HG03342 (cell line): Measurements from ENCODE around the gene ACTR6.
A peak's percentile ranks its signal among the peaks of the same experiment; 100 is the strongest.
"Not testable (repeated sequence)": the region's sequence is repeated elsewhere in the genome, so short reads cannot be mapped to it uniquely, and the experiment has no call there.

Experiments used
- ATAC-seq: cut with Tn5 transposase; IDR thresholded peaks from one replicate; pipeline ENCODE4 v1.9.1; 2021; ENCODE audit warnings: mild to moderate bottlenecking, moderate library complexity; ENCODE audit not compliant: unreplicated experiment

The ACTR6 gene

GRCh38 chr12:100184549-100185145 is 16.0 kb upstream of the ACTR6 start:
- ATAC-seq = no peak

DNA sequence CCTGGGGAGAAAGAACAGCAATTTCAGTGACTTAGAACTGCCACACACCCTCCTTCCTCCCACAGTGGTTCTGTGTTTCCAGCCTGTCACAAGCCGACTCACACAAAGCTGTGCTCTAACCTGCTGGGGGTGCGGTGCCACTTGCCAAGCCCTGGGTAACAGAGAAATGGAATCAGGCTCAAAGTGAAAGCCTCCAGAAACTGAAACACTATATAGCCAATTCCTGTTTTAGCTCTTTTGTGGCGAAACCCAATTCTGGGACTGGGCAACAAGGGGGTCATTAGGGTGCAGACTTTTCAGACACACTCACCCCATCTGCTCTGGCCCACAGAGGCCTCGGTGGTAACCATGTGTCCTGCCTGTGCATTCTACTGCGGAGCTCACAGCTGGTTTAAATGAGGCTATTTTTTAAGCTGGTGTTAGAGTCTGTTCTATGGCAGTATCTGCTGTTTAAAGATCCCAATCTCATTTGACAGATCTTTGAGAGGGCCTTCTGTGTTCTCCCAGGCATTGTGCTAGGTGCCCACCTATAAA is 15.2 kb upstream of the ACTR6 start:
- peak; percentile 84 for ATAC-seq

DNA sequence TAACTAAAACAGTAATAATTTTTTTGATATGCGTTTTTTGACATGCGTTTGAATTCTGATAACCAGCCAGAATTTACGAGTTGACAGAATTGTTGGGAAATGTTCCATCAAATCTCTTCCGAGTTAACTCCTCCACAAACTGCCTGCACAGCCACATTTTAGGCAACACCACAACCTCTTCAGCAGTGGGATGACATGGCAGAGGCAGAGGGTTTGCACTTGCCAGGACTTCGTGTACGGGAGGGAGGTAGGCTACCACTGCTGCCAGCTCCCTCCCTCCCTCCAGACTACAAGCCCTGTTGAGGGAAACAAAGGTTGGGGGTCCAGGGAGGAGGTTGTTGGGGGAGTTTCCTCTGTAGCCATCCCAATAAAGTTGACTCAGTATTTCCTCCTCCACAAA is 14.5 kb upstream of the ACTR6 start:
- ATAC-seq = no peak

DNA sequence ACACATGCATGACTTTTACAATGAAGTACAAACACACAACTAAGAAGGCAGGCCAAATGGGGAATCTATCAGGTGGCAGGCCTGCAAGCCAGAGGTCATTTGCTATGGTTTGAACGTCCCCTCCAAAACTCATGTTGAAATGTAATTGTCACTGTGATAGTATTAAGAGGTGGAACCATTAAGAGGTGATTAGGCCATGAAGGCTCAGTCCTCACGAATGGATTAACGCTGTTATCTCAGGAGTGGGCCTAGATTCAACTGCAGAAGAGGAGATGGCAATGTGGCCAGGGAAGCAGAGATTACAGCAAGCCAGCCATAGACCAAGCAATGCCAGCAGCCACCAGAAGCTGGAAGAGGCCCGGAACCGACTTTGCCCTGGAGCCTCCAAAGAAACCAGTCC is 13.5 kb upstream of the ACTR6 start:
- ATAC-seq = no peak

DNA sequence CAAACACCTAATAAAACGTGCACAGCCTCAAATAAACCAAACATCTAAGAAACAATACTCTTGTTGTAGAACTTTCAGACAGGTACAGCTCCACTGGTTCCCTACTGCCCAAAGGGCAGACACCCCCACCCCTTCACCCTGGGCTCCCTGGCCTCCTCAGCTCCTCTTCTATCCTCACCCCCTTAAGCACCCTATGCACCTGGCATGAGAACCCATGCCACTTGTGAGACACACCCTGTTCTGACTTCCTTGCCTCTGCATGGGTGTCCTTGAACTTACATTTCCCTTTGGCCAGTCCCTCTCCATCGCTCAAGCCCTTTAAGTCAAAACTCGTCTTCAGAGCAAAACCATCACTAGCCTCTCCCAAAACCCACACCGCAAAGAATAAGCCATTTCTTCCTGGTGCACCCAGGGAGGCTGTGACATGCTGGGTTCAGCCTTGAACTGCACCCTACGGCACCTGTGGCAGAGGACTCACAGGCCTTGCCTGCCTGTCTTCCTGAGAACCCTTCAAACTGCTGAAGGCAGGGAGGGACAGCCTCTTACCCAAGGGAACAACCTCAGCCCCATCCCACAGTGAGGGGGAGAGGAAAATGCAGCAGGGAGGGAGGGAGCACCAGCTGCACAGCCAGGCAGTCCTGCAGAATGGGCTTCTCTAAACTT is 12.6 kb upstream of the ACTR6 start:
- ATAC-seq = no peak

GRCh38 chr12:100188888-100189635 is 11.6 kb upstream of the ACTR6 start:
- not testable (repeated sequence) for ATAC-seq

DNA sequence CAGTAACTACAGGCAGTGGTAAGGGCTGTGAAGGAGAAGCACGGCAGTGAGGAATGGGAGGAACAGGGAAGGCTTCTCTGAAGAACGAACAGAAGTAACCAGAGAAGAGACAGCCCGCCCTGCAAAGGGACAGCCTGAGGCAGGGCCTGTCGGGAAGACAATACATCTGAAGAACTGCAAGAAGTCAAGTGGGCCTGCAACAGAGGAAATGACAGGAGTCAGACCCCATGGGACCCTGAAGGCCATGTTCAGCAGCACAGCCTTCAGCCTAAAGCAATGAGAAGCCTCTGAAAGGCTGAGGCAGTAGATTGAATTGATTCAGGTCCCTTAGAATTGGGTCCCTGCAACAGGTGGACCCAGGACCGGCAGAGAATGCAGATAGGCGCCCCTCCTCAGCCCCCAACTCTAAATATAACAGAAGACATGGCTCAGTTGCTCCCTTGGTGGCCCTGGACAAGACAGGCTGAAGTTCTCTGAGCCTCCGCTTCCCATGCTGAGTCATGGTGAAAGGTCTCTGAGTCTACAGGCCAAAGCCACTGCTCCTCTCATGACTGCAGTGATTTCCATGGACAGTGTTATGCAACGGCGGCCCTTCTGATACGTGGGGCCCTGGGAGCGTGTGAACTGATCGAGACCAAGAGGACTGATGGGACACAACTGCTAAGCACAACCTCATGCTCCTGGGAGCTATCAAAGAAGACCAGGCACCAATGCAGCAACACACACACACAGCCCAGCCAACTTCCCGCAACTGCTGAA is 10.8 kb upstream of the ACTR6 start:
- no peak for ATAC-seq

DNA sequence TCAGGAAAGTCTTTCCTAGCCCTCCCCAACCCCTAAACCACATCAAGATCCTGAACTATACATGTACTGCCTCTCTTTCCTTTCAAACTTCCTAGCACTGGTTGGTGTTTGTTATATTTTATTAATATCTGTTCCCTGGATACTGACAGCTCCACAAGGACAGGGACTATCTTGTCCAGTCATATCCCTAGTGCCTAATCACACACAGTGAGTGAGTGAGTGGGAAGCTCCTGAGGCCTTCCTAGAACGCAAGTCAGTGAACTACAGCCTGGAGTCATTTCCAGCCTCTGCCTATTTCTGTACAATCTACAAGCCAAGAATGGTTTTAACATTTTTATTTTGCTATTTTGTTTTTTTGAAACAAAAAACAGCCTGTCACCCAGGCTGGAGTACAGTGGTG is 7.5 kb upstream of the ACTR6 start:
- no peak for ATAC-seq

DNA sequence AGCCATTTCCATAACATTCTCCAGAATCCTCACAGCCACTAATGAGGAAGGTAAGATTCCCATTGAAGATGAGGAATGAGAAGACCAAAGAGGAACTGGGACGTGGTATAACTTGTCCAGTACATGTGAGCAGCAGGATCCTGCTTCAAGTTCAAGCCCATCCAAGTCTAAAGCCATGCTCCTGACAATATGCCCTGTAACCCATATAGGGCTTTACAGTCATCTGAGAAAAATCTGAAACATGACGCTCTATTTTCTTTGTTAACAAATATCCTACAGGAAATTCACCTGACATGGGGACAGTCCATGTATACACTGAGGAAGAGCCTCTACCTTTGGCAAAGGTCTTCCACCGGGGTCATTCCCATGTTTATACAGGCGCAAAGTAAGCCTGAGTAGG is 3.1 kb upstream of the ACTR6 start:
- ATAC-seq = no peak

- ATAC-seq = no peak
These were observed 1.6 kb upstream of the ACTR6 start for GRCh38 chr12:100199023-100199346.

DNA sequence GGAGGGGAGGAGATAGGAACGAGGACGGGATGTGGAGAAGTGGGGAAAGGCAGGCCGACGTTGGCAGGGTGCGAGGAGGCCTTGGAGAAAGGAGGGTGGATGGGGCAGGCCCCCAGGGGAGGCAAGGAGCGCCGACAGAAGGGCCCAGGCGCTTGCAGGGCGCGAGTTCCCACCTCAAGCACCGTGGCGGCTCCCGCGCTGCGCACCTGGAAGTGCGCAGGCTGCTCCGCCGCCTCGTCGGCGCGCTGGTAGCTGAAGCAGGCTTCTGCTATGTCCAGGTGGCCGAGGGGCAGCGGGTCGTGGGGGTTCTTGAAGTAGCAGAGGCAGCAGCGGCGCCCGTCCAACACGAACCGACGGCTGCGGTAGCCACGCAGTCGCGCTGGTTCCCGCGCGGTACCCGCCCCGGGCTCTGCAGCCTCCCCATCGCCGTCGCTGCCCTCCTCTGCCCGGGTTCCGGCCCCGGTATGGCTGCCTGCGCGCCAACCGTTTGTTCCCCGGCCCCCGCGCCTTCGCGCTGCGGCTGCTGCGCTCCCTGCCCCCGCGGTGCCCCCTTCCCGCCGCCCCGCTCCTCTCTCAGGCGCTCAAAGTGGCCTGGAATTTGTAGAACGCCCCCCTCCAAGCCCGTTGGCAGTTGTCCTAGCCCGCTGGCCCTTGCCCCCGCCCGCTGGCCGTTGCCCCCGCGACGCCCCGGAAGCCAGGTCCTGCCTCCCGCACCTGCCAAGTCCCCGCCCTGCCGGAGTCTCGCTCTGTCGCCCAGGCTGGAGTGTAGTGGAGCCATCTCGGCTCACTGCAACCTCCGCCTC is 1.1 kb upstream of the ACTR6 start:
- ATAC-seq = peak; percentile 63

DNA sequence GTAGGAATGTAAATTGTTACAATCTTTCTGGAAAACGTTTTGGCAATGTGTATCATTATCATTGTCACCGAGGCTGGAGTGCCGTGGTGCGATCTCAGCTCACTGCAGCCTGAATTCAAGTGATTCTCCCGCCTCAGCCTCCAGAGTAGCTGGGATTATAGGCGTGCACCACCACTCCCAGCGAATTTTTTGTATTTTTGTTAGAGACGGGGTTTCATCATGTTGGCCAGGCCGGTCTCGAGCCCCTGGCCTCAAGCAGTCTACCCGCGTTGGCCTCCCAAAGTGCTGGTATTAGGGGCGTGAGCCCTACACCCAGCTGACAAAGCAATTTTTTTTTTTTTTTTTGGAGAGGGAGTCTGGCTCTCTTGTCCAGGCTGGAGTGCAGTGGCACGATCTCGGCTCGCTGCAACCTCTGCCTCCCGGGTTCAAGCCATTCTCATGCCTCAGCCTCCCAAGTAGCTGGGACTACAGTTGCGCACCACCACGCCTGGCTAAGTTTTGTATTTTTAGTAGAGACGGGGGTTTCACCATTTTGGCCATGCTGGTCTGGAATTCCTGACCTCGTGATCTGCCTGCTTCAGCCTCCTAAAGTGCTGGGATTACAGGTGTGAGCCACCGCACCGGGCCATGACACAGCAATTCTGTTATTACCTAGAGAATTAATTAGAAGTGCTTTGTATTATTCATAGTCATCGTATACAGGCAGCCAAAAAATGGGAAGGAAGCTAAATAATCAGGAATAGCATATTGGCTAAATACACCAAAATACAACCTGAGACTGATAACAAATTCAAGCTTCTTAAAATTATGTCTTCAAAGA is 1.2 kb downstream of the ACTR6 start:
- no peak for ATAC-seq

GRCh38 chr12:100207311-100207710 is 6.7 kb downstream of the ACTR6 start:
- ATAC-seq = no peak

DNA sequence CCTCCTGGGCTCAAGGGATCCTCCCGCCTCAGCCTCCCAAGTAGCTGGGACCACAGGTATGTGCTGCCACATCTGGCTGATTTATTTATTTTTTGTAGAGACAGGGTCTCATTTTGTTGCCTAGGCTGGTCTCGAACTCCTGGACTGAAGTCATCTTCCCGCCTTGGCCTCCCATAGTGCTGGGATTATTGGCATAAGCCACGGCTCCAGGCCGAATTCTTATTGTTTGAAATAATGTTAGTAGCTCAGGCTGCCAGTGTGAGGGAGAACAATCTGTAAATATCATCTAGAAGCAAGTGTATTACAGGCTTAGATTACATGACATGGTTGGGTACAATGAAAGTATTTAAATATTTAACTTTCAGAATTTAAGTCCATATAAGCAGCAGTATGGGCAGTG is 8.2 kb downstream of the ACTR6 start:
- ATAC-seq = no peak

DNA sequence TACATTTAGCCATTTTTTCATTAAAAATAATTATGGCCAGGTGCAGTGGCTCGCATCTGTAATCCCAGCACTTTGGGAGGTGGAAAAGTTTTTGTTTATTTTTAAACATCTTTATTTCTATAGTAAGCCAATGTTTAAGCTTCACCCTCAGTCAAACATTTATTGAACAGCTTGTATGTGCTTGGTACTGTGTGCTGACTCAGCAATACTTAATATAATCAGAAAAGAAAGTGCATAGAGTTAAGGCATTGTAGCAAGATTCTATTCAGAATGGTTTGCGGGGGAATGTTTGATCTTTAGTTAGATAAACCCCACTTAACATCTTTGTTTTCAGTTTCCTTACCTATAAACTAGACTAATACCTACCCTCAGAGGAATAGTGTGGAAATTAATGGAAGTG is 11.1 kb downstream of the ACTR6 start:
- no peak for ATAC-seq

DNA sequence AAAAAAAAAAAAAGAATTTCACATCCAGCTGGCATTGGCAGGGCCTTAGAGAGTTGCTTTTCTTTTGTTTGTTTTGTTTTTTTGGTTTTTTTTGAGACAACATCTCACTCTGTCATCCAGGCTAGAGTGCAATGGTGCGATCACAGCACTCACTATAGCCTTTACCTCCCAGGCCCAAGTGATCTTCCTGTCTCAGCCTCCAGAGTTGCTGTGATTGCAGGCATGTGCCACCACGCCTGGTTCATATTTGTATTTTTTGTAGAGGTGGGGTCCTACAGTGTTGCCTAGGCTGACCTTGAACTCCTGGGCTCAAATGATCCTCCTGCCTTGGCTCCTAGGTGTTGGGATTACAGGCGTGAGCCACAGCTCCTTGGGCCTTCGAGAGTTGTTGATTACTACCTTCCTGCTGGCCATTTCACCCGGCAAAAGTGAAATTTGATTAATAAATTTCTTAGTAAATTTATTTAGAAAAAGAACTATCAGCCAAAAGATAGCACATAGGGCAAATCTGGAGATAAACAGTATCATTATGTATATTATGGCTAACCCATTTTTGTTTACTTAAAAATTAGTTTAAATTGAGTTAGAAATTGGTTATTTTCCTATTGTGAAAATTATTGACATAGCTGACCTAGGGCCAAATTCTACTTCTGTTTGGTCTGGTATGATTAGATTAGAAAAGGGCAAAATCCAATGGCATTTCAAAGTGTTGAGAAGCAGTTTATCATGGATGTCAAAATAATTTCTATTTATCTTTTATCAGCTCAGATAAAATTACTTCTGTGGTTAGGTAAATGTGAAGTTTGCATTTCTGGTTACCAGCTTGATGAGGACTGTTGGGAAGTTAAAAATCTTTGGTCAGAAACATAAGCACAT is 12.6 kb downstream of the ACTR6 start:
- ATAC-seq = no peak

DNA sequence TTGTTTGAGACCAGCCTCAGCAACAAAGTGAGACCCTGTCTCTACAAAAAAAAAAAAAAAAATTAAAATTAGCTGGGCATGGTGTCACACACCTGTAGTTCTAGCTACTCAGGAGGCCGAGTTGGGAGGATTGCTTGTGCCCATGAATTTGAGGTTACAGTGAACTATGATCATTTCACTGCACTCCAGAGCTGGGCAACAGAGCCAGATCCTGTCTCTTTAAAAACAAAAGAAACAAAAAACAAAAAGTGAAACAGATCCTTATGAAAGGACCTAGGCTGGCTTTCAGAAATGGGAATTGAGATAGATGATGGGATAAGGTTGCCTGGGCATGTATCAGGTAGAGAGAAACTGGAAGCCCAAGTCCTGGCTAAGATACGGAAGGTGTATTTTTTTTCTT is 13.9 kb downstream of the ACTR6 start:
- no peak for ATAC-seq

- no peak for ATAC-seq
These were observed 14.6 kb downstream of the ACTR6 start for GRCh38 chr12:100215209-100215608.

- no peak for ATAC-seq
These were observed 15.7 kb downstream of the ACTR6 start for GRCh38 chr12:100216337-100216736.
